T-helper 1 cell treated with Interleukin-12 subunit alpha and Interleukin-12 subunit beta and Interleukin-4 antibody, amounts not matched to agents 30 μg/mL and 1 μg/mL, for 36 hours (primary cell): ENCODE results near the gene C22orf39.

Source experiments
- H3K27ac Mint-ChIP-seq: one replicate; pipeline ENCODE4 v1.8.0; 2021; ENCODE audit warnings: mild to moderate bottlenecking, mixed read lengths
- H3K27me3 Mint-ChIP-seq: one replicate; pipeline ENCODE4 v1.8.0; 2021; ENCODE audit warnings: low read depth, mixed read lengths
- H3K36me3 Mint-ChIP-seq: one replicate; pipeline ENCODE4 v1.8.0; 2021; ENCODE audit warnings: low read depth, mixed read lengths
- H3K4me1 Mint-ChIP-seq: one replicate; pipeline ENCODE4 v1.8.0; 2021; ENCODE audit warnings: low read depth, mixed read lengths
- H3K4me3 Mint-ChIP-seq: one replicate; pipeline ENCODE4 v1.8.0; 2021; ENCODE audit warnings: mild to moderate bottlenecking, moderate library complexity, mixed read lengths
- H3K9me3 Mint-ChIP-seq: one replicate; pipeline ENCODE4 v1.8.0; 2021; ENCODE audit warnings: mixed read lengths

Gene C22orf39

GRCh38 chr22:19466126-19466716, 18.7 kb upstream of the C22orf39 start:
- H3K4me1 Mint-ChIP-seq: peaks cover 12% of the 10 kb centered on the region
- H3K4me3 Mint-ChIP-seq: no peak overlapping the region
- no peaks in the 10 kb centered on the region for H3K27me3 Mint-ChIP-seq
- H3K36me3 Mint-ChIP-seq: peaks cover 51% of the 10 kb centered on the region
- no peaks in the 10 kb centered on the region for H3K9me3 Mint-ChIP-seq
- H3K27ac Mint-ChIP-seq: no peak overlapping the region

- Mint-ChIP-seq H3K4me1 (peaks cover 12% of the 10 kb centered on the region), H3K9me3 (no peaks in the 10 kb centered on the region), H3K36me3 (peaks cover 45% of the 10 kb centered on the region), H3K27me3 (no peaks in the 10 kb centered on the region), H3K27ac (no peak overlapping the region), H3K4me3 (no peak overlapping the region)
These were observed 17.5 kb upstream of the C22orf39 start for GRCh38 chr22:19464975-19465374.

- Mint-ChIP-seq H3K36me3 (peaks cover 42% of the 10 kb centered on the region), H3K9me3 (no peaks in the 10 kb centered on the region), H3K4me3 (no peak overlapping the region), H3K27ac (no peak overlapping the region), H3K4me1 (peaks cover 12% of the 10 kb centered on the region), H3K27me3 (no peaks in the 10 kb centered on the region)
These were observed 17.0 kb upstream of the C22orf39 start for GRCh38 chr22:19464546-19464945.

GRCh38 chr22:19463491-19464469, 16.3 kb upstream of the C22orf39 start:
- no peaks in the 10 kb centered on the region for H3K27me3 Mint-ChIP-seq
- no peaks in the 10 kb centered on the region for H3K9me3 Mint-ChIP-seq
- H3K4me3 Mint-ChIP-seq: no peak overlapping the region
- peak overlapping the region; percentile 26 for H3K27ac Mint-ChIP-seq
- peaks cover 37% of the 10 kb centered on the region for H3K36me3 Mint-ChIP-seq
- H3K4me1 Mint-ChIP-seq: peaks cover 12% of the 10 kb centered on the region

GRCh38 chr22:19463008-19463407, 15.5 kb upstream of the C22orf39 start:
- H3K27ac Mint-ChIP-seq: no peak overlapping the region
- H3K4me3 Mint-ChIP-seq: no peak overlapping the region
- H3K36me3 Mint-ChIP-seq: peaks cover 30% of the 10 kb centered on the region
- peaks cover 12% of the 10 kb centered on the region for H3K4me1 Mint-ChIP-seq
- no peaks in the 10 kb centered on the region for H3K9me3 Mint-ChIP-seq
- H3K27me3 Mint-ChIP-seq: no peaks in the 10 kb centered on the region

GRCh38 chr22:19461506-19461905, 14.0 kb upstream of the C22orf39 start:
- peaks cover 27% of the 10 kb centered on the region for H3K36me3 Mint-ChIP-seq

GRCh38 chr22:19460036-19460435, 12.5 kb upstream of the C22orf39 start:
- Mint-ChIP-seq H3K4me1 (peaks cover 14% of the 10 kb centered on the region), H3K9me3 (no peaks in the 10 kb centered on the region), H3K4me3 (no peak overlapping the region), H3K27ac (no peak overlapping the region), H3K27me3 (no peaks in the 10 kb centered on the region), H3K36me3 (peaks cover 30% of the 10 kb centered on the region)

More at GRCh38 chr22:19461506-19461905, 14.0 kb upstream of the C22orf39 start:
- no peak overlapping the region for H3K27ac Mint-ChIP-seq
- no peaks in the 10 kb centered on the region for H3K27me3 Mint-ChIP-seq
- H3K4me3 Mint-ChIP-seq: no peak overlapping the region
- H3K9me3 Mint-ChIP-seq: no peaks in the 10 kb centered on the region
- H3K4me1 Mint-ChIP-seq: peaks cover 14% of the 10 kb centered on the region

GRCh38 chr22:19457828-19458428, 10.4 kb upstream of the C22orf39 start:
- H3K4me1 Mint-ChIP-seq: peaks cover 7% of the 10 kb centered on the region
- H3K27me3 Mint-ChIP-seq: no peaks in the 10 kb centered on the region
- no peak overlapping the region for H3K4me3 Mint-ChIP-seq
- no peaks in the 10 kb centered on the region for H3K9me3 Mint-ChIP-seq
- H3K36me3 Mint-ChIP-seq: peaks cover 36% of the 10 kb centered on the region
- no peak overlapping the region for H3K27ac Mint-ChIP-seq

- H3K27ac Mint-ChIP-seq: no peak overlapping the region
- H3K36me3 Mint-ChIP-seq: peaks cover 41% of the 10 kb centered on the region
- H3K4me3 Mint-ChIP-seq: no peak overlapping the region
- H3K9me3 Mint-ChIP-seq: no peaks in the 10 kb centered on the region
- H3K27me3 Mint-ChIP-seq: no peaks in the 10 kb centered on the region
- peaks cover 7% of the 10 kb centered on the region for H3K4me1 Mint-ChIP-seq
These were observed 9.0 kb upstream of the C22orf39 start for GRCh38 chr22:19456541-19456940.

GRCh38 chr22:19455585-19456370, 8.3 kb upstream of the C22orf39 start:
- no peaks in the 10 kb centered on the region for H3K9me3 Mint-ChIP-seq
- H3K27me3 Mint-ChIP-seq: no peaks in the 10 kb centered on the region
- no peak overlapping the region for H3K4me3 Mint-ChIP-seq
- peaks cover 43% of the 10 kb centered on the region for H3K36me3 Mint-ChIP-seq
- H3K27ac Mint-ChIP-seq: no peak overlapping the region
- H3K4me1 Mint-ChIP-seq: peaks cover 7% of the 10 kb centered on the region

- peaks cover 8% of the 10 kb centered on the region for H3K4me1 Mint-ChIP-seq
- no peak overlapping the region for H3K27ac Mint-ChIP-seq
- no peak overlapping the region for H3K4me3 Mint-ChIP-seq
- H3K27me3 Mint-ChIP-seq: no peaks in the 10 kb centered on the region
- H3K9me3 Mint-ChIP-seq: no peaks in the 10 kb centered on the region
- H3K36me3 Mint-ChIP-seq: peaks cover 44% of the 10 kb centered on the region
These were observed 7.5 kb upstream of the C22orf39 start for GRCh38 chr22:19455033-19455432.

GRCh38 chr22:19454156-19454555, 6.6 kb upstream of the C22orf39 start:
- Mint-ChIP-seq H3K4me3 (no peak overlapping the region), H3K27ac (no peak overlapping the region), H3K36me3 (peaks cover 44% of the 10 kb centered on the region), H3K4me1 (peaks cover 12% of the 10 kb centered on the region), H3K9me3 (no peaks in the 10 kb centered on the region), H3K27me3 (no peaks in the 10 kb centered on the region)

GRCh38 chr22:19453718-19454117, 6.2 kb upstream of the C22orf39 start:
- H3K27me3 Mint-ChIP-seq: no peaks in the 10 kb centered on the region
- peaks cover 13% of the 10 kb centered on the region for H3K4me1 Mint-ChIP-seq

GRCh38 chr22:19451570-19451969, 4.1 kb upstream of the C22orf39 start:
- peaks cover 22% of the 10 kb centered on the region for H3K4me1 Mint-ChIP-seq
- H3K27ac Mint-ChIP-seq: no peak overlapping the region
- no peak overlapping the region for H3K4me3 Mint-ChIP-seq
- H3K27me3 Mint-ChIP-seq: no peaks in the 10 kb centered on the region
- H3K36me3 Mint-ChIP-seq: peaks cover 42% of the 10 kb centered on the region
- no peaks in the 10 kb centered on the region for H3K9me3 Mint-ChIP-seq

More at GRCh38 chr22:19453718-19454117, 6.2 kb upstream of the C22orf39 start:
- H3K4me3 Mint-ChIP-seq: no peak overlapping the region
- H3K9me3 Mint-ChIP-seq: no peaks in the 10 kb centered on the region
- H3K36me3 Mint-ChIP-seq: peaks cover 44% of the 10 kb centered on the region
- H3K27ac Mint-ChIP-seq: no peak overlapping the region
